C4-2B (cell line): ENCODE data around the gene TCN1.
"Not testable (repeated sequence)": the region's sequence is repeated elsewhere in the genome, so short reads cannot be mapped to it uniquely, and the experiment has no call there.

ENCODE experiments used
- H3K27ac ChIP-seq: fragments of 450-650 bp; 2 replicates; pipeline ENCODE4 v1.5.1; 2017
- CTCF ChIP-seq: fragments of 450-650 bp; conservative IDR thresholded peaks from 2 replicates; pipeline ENCODE4 v1.5.1; 2017; ENCODE audit warnings: mild to moderate bottlenecking
- ZFX ChIP-seq: fragments of 450-650 bp; IDR thresholded peaks from 2 replicates; pipeline ENCODE4 v1.6.1; 2017

Gene TCN1

GRCh38 chr11:59894616-59895015 lies 28.3 kb upstream of the TCN1 start:
- no peak overlapping the region for H3K27ac ChIP-seq
- TF ChIP-seq ZFX = no peak
- TF ChIP-seq CTCF = no peak

- TF ChIP-seq ZFX (no peak), CTCF (no peak)
- H3K27ac ChIP-seq = no peak overlapping the region
Observed at GRCh38 chr11:59891781-59892181, 25.5 kb upstream of the TCN1 start.

- not testable (repeated sequence) for H3K27ac ChIP-seq
Observed at GRCh38 chr11:59887156-59887555, 20.9 kb upstream of the TCN1 start.

GRCh38 chr11:59883597-59883996 lies 17.3 kb upstream of the TCN1 start:
- H3K27ac ChIP-seq = no peak overlapping the region
- no peak for TF ChIP-seq CTCF
- TF ChIP-seq ZFX = no peak

- TF ChIP-seq CTCF (no peak), ZFX (no peak)
- H3K27ac ChIP-seq = no peak overlapping the region
Observed at GRCh38 chr11:59879567-59879966, 13.3 kb upstream of the TCN1 start.

- no peak within 1 kb of the TSS for H3K27ac ChIP-seq
- TF ChIP-seq CTCF = no peak
- TF ChIP-seq ZFX = no peak
Observed at GRCh38 chr11:59878575-59878974, 12.3 kb upstream of the TCN1 start, which contains the start of gene OOSP3. TSS of gene OOSP3 (plus strand) at chr11:59878782. CDS start at chr11:59878809, 27 bp downstream.

GRCh38 chr11:59877784-59878183 lies 11.5 kb upstream of the TCN1 start:
- no peak for TF ChIP-seq ZFX
- TF ChIP-seq CTCF = no peak
- no peak overlapping the region for H3K27ac ChIP-seq

GRCh38 chr11:59877325-59877724 lies 11.0 kb upstream of the TCN1 start:
- TF ChIP-seq ZFX (no peak), CTCF (no peak)
- H3K27ac ChIP-seq = no peak overlapping the region
